Measurements from ENCODE around the gene CACNG6. TPM values are rescaled to one million over a fixed set of nuclear protein-coding genes. Genes with fewer than 3 reads are reported as not detected.

Gene CACNG6
- total RNA-seq, 1 donor from 2014 or later, result not detected

GRCh38 chr19:54040003-54040402 lies 48.6 kb downstream of the CACNG6 start:
- no peaks in the 10 kb centered on the region for H3K9me3 ChIP-seq
- no peaks in the 10 kb centered on the region for H3K36me3 ChIP-seq
- H3K4me1 ChIP-seq, result no peaks in the 10 kb centered on the region
- no peak for DNase-seq (ENCODE audit: low spot score in 2 of 2)
- intact Hi-C loops (cut with DNase I), result no loop called here
- TF ChIP-seq CTCF (IDR thresholded peaks at IDR 0.05), result no peak
- H3K27ac ChIP-seq, result no peak overlapping the region
- no peaks in the 10 kb centered on the region for H3K27me3 ChIP-seq
- no peak overlapping the region for H3K4me3 ChIP-seq

- H3K27ac ChIP-seq, result no peak overlapping the region
- DNase-seq (ENCODE audit: low spot score in 2 of 2), result no peak
- intact Hi-C loops (cut with DNase I), result no loop called here
- no peaks in the 10 kb centered on the region for H3K4me1 ChIP-seq
- no peak for TF ChIP-seq CTCF (IDR thresholded peaks at IDR 0.05)
- H3K27me3 ChIP-seq, result no peaks in the 10 kb centered on the region
- no peaks in the 10 kb centered on the region for H3K36me3 ChIP-seq
- H3K9me3 ChIP-seq, result no peaks in the 10 kb centered on the region
- no peak overlapping the region for H3K4me3 ChIP-seq
These were observed 50.7 kb downstream of the CACNG6 start for GRCh38 chr19:54041969-54042606.

- no peak overlapping the region for H3K4me3 ChIP-seq
- no peak for DNase-seq (ENCODE audit: low spot score in 2 of 2)
- intact Hi-C loops (cut with DNase I), result no loop called here
- H3K9me3 ChIP-seq, result no peaks in the 10 kb centered on the region
- no peaks in the 10 kb centered on the region for H3K4me1 ChIP-seq
- no peaks in the 10 kb centered on the region for H3K27me3 ChIP-seq
- no peak overlapping the region for H3K27ac ChIP-seq
- no peak for TF ChIP-seq CTCF (IDR thresholded peaks at IDR 0.05)
- H3K36me3 ChIP-seq, result no peaks in the 10 kb centered on the region
These were observed 51.6 kb downstream of the CACNG6 start for GRCh38 chr19:54042989-54043388.

- no peak for TF ChIP-seq CTCF (IDR thresholded peaks at IDR 0.05)
- no peak overlapping the region for H3K4me3 ChIP-seq
These were observed 54.3 kb downstream of the CACNG6 start for GRCh38 chr19:54045771-54046170.

GRCh38 chr19:54047616-54048015 lies 56.2 kb downstream of the CACNG6 start:
- Histone ChIP-seq H3K4me3 (no peak overlapping the region), H3K9me3 (no peaks in the 10 kb centered on the region), H3K27me3 (no peaks in the 10 kb centered on the region), H3K27ac (no peak overlapping the region), H3K36me3 (no peaks in the 10 kb centered on the region), H3K4me1 (no peaks in the 10 kb centered on the region)
- TF ChIP-seq CTCF (IDR thresholded peaks at IDR 0.05), result no peak
- DNase-seq (ENCODE audit: low spot score in 2 of 2), result no peak
- intact Hi-C loops (cut with DNase I), result no loop called here

More at GRCh38 chr19:54045771-54046170, 54.3 kb downstream of the CACNG6 start:
- intact Hi-C loops (cut with DNase I), result no loop called here
- H3K4me1 ChIP-seq, result no peaks in the 10 kb centered on the region
- H3K27me3 ChIP-seq, result no peaks in the 10 kb centered on the region
- no peak for DNase-seq (ENCODE audit: low spot score in 2 of 2)
- no peaks in the 10 kb centered on the region for H3K9me3 ChIP-seq
- H3K36me3 ChIP-seq, result no peaks in the 10 kb centered on the region
- no peak overlapping the region for H3K27ac ChIP-seq

Other genes with a start within 250 kb of the CACNG6 start
- not detected for gene NLRP12, start 167.3 kb upstream of the CACNG6 start, total RNA-seq
- 422 TPM for gene MYADM, start 123.8 kb upstream of the CACNG6 start, total RNA-seq
- not detected for gene PRKCG, start 109.4 kb upstream of the CACNG6 start, total RNA-seq
- not detected for gene CACNG7, start 82.4 kb upstream of the CACNG6 start, total RNA-seq
- 0.32 TPM for gene CACNG8, start 28.7 kb upstream of the CACNG6 start, total RNA-seq
- gene VSTM1, start 72.3 kb downstream of the CACNG6 start, total RNA-seq, result not detected
- not detected for gene TARM1, start 89.7 kb downstream of the CACNG6 start, total RNA-seq
- gene OSCAR, start 109.2 kb downstream of the CACNG6 start, total RNA-seq, result 13.6 TPM
- gene NDUFA3, start 111.2 kb downstream of the CACNG6 start, total RNA-seq, result 12.5 TPM
- 10.6 TPM for gene TFPT, start 124.0 kb downstream of the CACNG6 start, total RNA-seq
- 84.1 TPM for gene PRPF31, start 124.1 kb downstream of the CACNG6 start, total RNA-seq
- 69.1 TPM for gene CNOT3, start 146.1 kb downstream of the CACNG6 start, total RNA-seq
- gene LENG1, start 168.1 kb downstream of the CACNG6 start, total RNA-seq, result 2.7 TPM
- 7.1 TPM for gene TMC4, start 181.5 kb downstream of the CACNG6 start, total RNA-seq
- gene MBOAT7, start 197.9 kb downstream of the CACNG6 start, total RNA-seq, result 56.1 TPM
- 54.9 TPM for gene TSEN34, start 199.7 kb downstream of the CACNG6 start, total RNA-seq
- gene RPS9, start 209.2 kb downstream of the CACNG6 start, total RNA-seq, result 2,061 TPM
- gene LILRB3, start 231.4 kb downstream of the CACNG6 start, total RNA-seq, result 38.2 TPM

All from ascending aorta (tissue), 2 donors.